ENCODE measurements around the gene SPATS1. TPM values are rescaled to one million over a fixed set of nuclear protein-coding genes. Genes with fewer than 3 reads are reported as not detected.

SPATS1 gene
- total and polyA plus RNA-seq, 2 donors (not counting 1 experiment from before 2014, with no cell fraction given), result not detected

- ChIA-PET CTCF (no interaction called here), POLR2A (no interaction called here)
- Histone ChIP-seq H2AFZ (ENCODE audit: insufficient read depth, low read depth, low read length, poor library complexity, severe bottlenecking) (no peak overlapping the region), H3K4me1 (ENCODE audit: control insufficient read depth in 2 of 2, insufficient read depth in 2 of 2, low read length in 2 of 2) (no peaks in the 10 kb centered on the region), H3K27ac (ENCODE audit: low read length in 2 of 2) (no peak overlapping the region), H4K20me1 (ENCODE audit: control insufficient read depth, insufficient read depth, low read length, poor library complexity, severe bottlenecking) (no peaks in the 10 kb centered on the region), H3K9ac (ENCODE audit: low read length) (no peak overlapping the region), H3K36me3 (replicated peaks in 1 of 2; ENCODE audit: control extremely low read depth in 1 of 2, control insufficient read depth in 1 of 2, extremely low read depth in 1 of 2, insufficient read depth in 2 of 2, low read length in 1 of 2) (no peaks in the 10 kb centered on the region), H3K4me3 (ENCODE audit: control extremely low read depth in 1 of 5, extremely low read depth in 1 of 5, insufficient read depth in 1 of 5, low read depth in 2 of 5, low read length in 4 of 5) (no peak overlapping the region), H3K27me3 (replicated peaks in 1 of 4; ENCODE audit: control extremely low read depth in 1 of 4, control insufficient read depth in 3 of 4, insufficient read depth in 4 of 4, low read length in 3 of 4) (peaks cover 0 to 8% (median 6%) of the 10 kb centered on the region in 4 experiments), H3K4me2 (replicated peaks; ENCODE audit: low read depth, low read length, poor library complexity, severe bottlenecking) (no peak overlapping the region), H3K79me2 (ENCODE audit: control insufficient read depth, insufficient read depth, low read length) (no peaks in the 10 kb centered on the region), H3K9me3 (ENCODE audit: control extremely low read depth in 1 of 3, control insufficient read depth in 2 of 3, insufficient read depth in 1 of 3, low read length in 2 of 3) (peaks cover 0 to 3% (median 0%) of the 10 kb centered on the region in 3 donors)
- peaks cover 21% of the 10 kb centered on the region for H3K27me3 Mint-ChIP-seq
- TF ChIP-seq EZH2 (IDR thresholded peaks at IDR 0.05; ENCODE audit: borderline replicate concordance, insufficient read depth, low read depth, low read length, poor library complexity, severe bottlenecking) (no peak), CTCF (IDR thresholded peaks at IDR 0.05) (no peak)
- DNase-seq (no peak), ATAC-seq (ENCODE audit: low read depth) (no peak)
- no peak overlapping the region for H3K4me3 Mint-ChIP-seq
- no peak overlapping the region for H3K27ac Mint-ChIP-seq
- H3K9me3 Mint-ChIP-seq (ENCODE audit: insufficient read depth), result no peaks in the 10 kb centered on the region
- no peaks in the 10 kb centered on the region for H3K4me1 Mint-ChIP-seq
- WGBS (ENCODE audit: insufficient coverage), result 100% methylated on average over 2 of the region's 2 CpGs
- intact Hi-C loops (cut with micrococcal nuclease), result no loop called here
These were observed 31.3 kb downstream of the SPATS1 start for GRCh38 chr6:44373787-44374186.

GRCh38 chr6:44375071-44375470, 32.6 kb downstream of the SPATS1 start:
- Mint-ChIP-seq H3K4me3 (no peak overlapping the region), H3K27me3 (peaks cover 17% of the 10 kb centered on the region), H3K9me3 (ENCODE audit: insufficient read depth) (no peaks in the 10 kb centered on the region), H3K4me1 (no peaks in the 10 kb centered on the region), H3K27ac (no peak overlapping the region)
- H3K9me3 ChIP-seq (ENCODE audit: control extremely low read depth in 1 of 3, control insufficient read depth in 2 of 3, insufficient read depth in 1 of 3, low read length in 2 of 3), result peaks cover 0 to 3% (median 0%) of the 10 kb centered on the region in 3 donors
- H3K4me1 ChIP-seq (ENCODE audit: control insufficient read depth in 2 of 2, insufficient read depth in 2 of 2, low read length in 2 of 2), result no peaks in the 10 kb centered on the region
- ChIA-PET POLR2A (no interaction called here), CTCF (no interaction called here)
- H3K27ac ChIP-seq (ENCODE audit: low read length in 2 of 2), result no peak overlapping the region
- H3K27me3 ChIP-seq (replicated peaks in 1 of 4; ENCODE audit: control extremely low read depth in 1 of 4, control insufficient read depth in 3 of 4, insufficient read depth in 4 of 4, low read length in 3 of 4), result peaks cover 0 to 8% (median 6%) of the 10 kb centered on the region in 4 experiments
- no peak overlapping the region for H3K4me2 ChIP-seq (replicated peaks; ENCODE audit: low read depth, low read length, poor library complexity, severe bottlenecking)
- H4K20me1 ChIP-seq (ENCODE audit: control insufficient read depth, insufficient read depth, low read length, poor library complexity, severe bottlenecking), result no peaks in the 10 kb centered on the region
- ATAC-seq (ENCODE audit: low read depth), result no peak
- no peaks in the 10 kb centered on the region for H3K36me3 ChIP-seq (replicated peaks in 1 of 2; ENCODE audit: control extremely low read depth in 1 of 2, control insufficient read depth in 1 of 2, extremely low read depth in 1 of 2, insufficient read depth in 2 of 2, low read length in 1 of 2)
- H2AFZ ChIP-seq (ENCODE audit: insufficient read depth, low read depth, low read length, poor library complexity, severe bottlenecking), result no peak overlapping the region
- no peak overlapping the region for H3K9ac ChIP-seq (ENCODE audit: low read length)
- intact Hi-C loops (cut with micrococcal nuclease), result no loop called here
- DNase-seq, result no peak
- no peaks in the 10 kb centered on the region for H3K79me2 ChIP-seq (ENCODE audit: control insufficient read depth, insufficient read depth, low read length)
- no peak overlapping the region for H3K4me3 ChIP-seq (ENCODE audit: control extremely low read depth in 1 of 5, extremely low read depth in 1 of 5, insufficient read depth in 1 of 5, low read depth in 2 of 5, low read length in 4 of 5)
- WGBS (ENCODE audit: insufficient coverage), result 82% methylated on average over 3 of the region's 3 CpGs
- TF ChIP-seq CTCF (IDR thresholded peaks at IDR 0.05), result no peak
- no peak for TF ChIP-seq EZH2 (IDR thresholded peaks at IDR 0.05; ENCODE audit: borderline replicate concordance, insufficient read depth, low read depth, low read length, poor library complexity, severe bottlenecking)
